ENCODE data around the gene SUSD1.
"Not testable (repeated sequence)": the region's sequence is repeated elsewhere in the genome, so short reads cannot be mapped to it uniquely, and the experiment has no call there.

SUSD1 gene

DNA sequence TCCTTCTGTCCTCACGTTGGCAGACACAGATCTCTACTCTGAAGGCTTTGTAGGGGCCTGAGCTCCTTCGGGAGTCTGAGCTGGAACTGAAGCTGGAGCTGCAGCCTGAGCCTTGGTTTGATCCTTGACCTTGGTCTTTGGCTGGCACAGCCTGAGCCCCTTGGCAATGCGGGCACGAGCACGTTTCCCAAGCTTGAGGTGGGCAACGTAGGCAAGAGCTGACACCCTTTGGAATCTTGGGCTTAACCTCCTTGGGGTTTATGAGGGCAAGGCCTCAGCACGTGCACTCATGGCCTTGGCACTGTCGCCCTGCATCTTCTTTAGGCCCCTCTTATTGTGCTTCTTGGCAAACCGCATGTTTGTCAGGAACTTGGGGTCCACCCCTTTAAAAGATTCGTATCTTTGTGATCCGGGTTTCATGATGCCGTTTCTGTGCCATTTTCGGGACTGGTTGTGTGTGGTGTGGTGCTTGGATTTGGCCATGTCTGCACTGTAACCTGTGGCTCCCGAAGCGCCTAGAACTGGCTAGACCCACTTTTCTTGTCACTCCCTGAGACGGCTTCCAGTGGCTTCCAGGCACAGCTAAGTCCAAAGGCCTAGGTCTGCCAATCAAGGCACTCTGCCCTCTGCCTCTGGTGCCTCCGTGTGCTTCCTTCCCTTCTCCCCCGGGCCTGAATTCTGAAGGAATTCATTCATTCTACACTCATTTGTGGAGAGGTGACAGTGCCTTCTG lies 1.4 kb downstream of the SUSD1 start:
- FAIRE-seq = no peak

DNA sequence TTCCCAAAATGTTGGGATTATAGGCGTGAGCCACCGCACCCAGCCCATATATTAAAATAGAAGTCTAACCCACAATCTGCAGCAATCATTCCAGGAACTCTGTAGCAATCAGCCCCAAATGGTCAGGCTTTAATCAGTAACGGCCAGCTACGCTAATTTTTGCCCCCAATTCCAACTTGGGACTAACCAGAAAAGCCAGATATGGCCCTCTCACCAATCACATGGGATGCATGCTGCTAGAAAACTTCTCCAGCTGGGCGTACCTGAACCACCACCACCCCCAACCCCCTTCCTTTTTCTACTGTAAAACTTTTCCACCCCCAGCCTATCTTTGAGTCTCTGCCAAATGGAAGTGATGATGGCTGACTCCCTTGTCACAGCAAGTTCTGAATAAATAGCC lies 4.1 kb downstream of the SUSD1 start:
- FAIRE-seq = no peak

DNA sequence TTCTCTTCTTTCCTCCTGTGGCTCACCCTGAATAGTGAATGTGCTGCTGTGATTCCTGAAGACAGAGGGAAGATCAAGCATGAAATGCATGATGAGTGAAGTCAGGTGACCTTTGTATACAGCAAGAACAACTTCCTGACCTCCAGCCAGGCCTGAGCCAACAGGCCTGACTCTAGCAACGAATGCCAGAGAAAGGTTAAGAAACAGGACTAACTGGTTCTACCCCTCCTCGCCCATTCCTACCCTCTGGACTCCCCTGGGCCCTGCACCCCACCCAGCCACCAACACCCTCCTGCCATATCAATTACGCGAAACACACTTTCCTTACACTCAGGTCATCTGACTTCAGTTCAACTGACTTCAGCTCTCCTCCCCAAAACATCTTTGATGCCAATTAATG lies 4.9 kb downstream of the SUSD1 start:
- no peak for FAIRE-seq

DNA sequence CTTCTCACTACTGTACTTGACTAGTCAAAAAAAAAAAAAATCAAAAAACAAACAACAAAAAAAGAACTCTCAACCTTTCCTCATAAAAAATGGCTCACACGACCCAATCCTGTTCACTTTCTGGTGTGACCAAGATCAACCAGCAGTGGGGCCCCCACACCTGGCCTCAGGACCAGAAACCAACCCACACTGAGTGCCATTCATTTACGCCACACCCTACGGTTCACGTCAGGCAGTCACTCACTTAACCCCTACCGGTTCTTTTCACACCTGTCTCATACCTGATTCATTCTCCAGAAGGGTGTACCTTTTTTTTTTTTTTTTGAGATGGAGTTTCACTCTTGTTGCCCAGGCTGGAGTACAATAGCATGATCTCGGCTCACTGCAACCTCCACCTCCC lies 5.7 kb downstream of the SUSD1 start:
- FAIRE-seq = no peak

DNA sequence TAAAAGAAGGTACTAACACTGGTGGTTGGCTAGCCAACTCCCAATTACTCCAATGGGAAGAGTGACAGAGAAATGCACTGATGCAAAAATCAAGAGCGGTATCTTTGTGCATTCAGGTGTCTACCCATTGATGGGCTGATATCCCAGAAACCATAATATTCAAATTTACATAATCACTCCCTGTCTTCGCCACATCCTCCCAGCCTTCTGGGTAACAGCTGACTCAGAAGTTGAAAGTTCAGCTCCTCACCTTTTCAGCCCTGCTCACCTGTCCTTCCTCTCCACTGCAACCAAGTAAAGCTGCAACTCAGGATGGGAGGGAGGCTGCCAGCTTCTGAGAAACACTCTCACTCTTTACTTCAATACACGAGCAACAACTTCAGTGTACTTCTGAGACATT lies 6.9 kb downstream of the SUSD1 start:
- FAIRE-seq = no peak

DNA sequence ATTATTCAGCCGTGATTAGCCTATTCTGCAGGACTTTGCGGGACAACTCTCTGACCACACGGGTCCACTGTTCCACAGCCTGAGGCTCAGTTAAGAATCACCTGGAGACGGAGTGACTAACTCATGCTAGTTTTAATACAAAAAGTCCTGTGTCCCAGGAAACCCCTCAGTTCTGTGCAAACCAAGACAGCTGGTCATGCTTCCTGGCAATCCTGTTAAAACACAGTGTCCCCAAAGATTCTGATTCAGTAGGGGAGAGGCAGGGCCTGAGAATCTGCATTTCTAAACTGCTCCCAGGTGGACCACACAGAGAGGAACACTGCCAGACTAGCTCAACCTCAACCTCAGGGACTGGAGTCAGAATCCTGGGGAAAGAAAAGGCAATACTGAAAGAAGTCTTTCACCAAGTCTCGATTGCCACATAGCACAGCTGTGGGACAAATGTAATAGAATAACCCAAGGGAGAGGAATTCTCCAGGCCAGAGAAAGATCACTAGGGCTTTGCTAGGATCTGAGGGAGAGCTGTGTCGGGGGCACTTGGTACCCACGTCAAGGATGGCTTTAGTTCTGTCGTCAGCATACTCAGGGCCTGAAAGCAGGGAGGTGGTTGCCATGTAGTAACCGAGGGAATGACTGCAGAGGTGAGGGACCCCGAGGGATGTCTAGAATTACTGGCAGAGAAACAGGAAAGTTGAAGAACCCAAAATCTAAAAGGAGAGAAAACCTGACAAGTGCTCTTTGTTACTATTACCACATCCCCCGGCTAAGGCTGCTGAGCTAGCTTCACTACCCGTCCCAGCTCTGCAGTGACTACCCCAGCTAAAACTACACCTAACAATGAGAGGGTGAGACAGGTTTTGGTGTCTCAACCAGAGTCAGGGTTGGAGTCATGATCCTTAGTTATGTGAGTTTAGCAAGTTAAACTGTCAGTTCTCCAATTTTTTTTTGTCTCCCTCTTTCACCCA lies 8.6 kb downstream of the SUSD1 start:
- FAIRE-seq = no peak

DNA sequence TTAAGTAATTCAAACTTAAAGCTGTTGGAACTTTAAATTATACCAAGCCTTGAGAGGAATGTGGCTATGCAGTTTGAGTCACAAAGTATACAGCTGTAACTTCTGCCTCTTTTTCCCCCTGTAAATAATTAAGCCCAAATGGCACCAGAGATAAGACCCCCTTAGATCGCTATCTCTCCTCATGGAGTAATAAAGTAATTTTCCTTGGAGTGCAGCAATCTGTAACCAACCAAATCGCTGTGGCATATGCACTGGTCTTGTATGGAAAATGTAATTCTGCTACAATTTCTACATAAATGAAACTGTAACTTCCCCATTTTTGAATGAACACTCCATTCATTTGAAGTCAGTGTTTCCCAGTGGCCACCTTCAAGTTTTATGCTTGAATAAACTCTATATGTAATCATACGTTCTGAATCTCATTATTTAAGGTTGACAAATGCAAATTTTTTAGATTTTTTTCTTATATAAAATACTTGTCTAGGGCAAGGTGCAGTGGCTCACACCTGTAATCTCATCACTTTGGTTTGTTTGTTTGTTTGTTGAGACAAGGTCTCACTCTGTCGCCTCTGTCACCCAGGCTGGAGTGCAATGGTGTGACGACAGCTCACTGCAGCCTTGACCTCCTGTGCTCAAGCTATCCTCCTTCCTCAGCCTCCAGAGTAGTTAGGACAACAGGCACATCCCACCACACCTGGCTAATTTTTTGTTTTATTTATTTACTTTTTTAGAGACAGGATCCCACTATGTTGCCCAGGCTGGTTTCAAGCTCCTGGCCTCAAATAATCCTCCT lies 12.3 kb downstream of the SUSD1 start:
- no peak for FAIRE-seq

DNA sequence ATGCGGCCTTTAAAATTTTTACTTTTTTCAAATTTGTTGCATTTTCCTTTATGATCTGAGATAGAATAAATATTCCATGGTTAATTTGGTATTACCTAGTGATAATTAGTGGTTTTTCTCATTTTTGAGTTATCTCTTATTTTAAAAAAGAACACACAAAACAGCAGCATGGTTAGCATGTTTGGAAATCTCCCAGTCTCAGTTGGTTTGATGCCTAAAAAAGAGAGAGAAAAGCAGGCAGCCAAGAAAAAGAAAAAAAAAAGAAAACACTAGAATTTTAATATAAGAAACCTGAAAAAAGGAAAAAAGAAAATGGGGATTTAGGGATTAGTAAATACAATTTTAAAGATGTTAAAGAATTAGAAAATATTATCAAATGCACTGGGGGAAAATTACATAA lies 15.3 kb downstream of the SUSD1 start:
- no peak for FAIRE-seq

DNA sequence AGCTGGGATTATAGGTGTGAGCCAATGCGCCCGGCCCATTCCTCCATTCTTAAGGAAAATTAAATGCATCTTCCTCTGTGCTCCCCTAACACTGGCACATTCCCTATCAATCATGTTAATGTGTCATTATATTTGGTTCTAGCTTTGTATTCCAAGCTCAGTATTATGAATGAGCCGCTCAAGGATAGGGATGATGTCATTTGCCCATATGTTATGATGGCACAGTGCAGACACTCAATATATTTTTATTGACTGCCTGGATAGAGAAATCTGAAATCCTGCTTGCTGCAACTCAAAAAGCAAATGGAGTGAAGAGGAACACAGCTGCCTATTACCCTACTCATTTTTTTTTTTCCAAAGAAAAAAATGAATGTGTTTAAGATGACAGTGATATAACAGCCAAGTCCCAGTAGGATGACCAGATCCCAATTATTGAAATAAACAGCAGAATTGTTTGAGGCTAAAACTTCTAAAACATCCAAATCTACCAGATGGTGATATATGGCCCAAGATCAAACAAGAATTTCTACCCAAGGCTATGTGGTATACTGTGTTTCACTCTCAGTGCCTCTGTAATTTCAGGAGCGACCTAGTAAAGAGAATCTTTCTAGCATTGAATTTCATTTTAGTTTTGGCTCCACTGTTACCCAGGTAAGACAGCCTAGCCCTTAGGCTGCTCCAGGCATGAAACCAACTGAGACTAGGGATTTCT lies 16.3 kb downstream of the SUSD1 start:
- no peak for FAIRE-seq

DNA sequence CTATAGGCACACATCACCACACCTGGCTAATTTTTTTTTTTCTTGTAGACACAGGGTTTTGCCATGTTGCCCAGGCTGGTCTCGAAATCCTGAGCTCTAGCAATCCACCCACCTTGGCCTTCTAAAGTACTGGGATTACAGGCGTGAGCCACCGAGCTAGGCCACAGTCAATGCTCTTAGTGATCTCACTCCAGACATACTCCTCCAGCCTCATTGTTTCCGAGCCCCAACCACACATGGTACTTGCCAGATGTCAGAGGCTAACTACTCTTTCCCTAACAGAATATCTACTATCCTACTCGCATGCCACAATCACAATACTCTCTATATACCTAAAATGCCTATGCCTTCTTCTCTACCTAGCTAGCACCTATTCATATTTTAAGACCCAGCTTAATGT lies 17.1 kb downstream of the SUSD1 start:
- no peak for FAIRE-seq

DNA sequence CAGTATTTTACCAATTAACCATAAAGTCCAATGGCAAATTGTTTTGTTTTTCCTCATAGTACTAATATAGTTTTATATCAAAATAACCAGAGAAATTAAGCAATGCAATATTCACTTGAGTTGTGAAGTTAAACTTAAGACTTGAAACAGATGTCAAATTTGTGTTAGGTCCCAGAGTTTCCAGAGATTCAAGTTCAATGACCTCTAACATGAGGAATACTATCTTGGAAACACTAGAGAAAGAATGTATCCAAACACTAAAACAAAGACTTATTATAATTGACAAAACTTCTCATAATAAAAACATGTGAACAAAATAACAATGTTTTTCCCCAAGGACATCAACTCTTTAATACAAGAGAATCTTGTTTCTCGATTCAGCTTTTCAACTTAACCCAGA lies 18.0 kb downstream of the SUSD1 start:
- no peak for FAIRE-seq

DNA sequence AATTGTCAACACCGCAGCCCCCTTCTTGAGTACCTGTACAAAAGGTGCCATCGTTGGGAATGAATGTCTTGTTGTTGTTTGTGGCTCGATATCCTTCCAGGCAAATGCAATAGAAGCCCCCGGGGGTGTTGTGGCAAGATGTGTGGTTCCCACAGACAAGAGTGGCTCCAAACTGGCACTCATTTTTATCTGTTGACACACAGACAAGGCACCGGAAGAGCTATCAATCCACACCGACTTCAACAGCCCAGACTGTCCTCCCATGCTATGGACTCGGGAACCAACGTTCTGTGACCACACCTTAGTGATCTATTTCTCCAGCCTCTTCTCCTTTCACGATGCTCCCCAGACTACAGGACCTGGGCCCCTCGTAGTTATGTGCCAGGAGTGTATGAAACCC lies 25.9 kb downstream of the SUSD1 start:
- FAIRE-seq = no peak

DNA sequence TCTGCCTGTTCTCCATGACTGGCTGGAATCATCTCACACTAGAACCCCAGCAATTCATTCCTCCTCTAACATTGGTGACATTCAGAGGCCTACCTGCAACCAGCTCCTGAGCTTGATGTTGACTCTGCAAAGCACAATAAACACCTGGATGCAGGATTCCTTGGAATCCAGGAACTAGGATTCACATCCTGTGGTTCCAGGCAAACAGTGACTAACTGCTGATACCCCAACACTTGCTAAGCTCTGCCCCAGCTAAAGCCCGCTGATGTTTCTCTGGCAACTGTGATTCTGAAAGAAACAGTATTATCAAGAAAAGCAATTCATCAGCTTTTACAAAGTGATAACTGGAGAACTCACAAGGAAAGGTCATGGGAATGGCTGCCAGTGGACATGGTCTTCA lies 29.2 kb downstream of the SUSD1 start:
- no peak for FAIRE-seq

DNA sequence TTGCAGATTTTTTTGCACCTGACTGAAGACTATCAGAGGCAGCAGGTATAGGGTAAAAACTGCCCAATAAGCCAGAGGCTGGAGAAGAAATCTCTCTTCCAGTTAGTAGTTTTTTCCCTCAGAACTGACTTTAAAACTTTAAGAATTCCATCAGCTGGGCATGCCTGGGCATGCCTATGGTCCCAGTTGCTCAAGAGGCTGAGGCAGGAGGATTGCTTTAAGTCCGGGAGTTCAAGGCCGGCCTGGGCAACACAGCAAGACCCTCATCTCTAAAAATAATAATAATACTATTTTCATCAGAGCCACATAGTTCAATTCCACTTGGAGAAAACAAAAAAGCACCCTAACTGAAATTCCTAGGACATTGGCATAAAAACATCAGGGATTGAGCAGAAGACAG lies 30.3 kb downstream of the SUSD1 start:
- FAIRE-seq = no peak

DNA sequence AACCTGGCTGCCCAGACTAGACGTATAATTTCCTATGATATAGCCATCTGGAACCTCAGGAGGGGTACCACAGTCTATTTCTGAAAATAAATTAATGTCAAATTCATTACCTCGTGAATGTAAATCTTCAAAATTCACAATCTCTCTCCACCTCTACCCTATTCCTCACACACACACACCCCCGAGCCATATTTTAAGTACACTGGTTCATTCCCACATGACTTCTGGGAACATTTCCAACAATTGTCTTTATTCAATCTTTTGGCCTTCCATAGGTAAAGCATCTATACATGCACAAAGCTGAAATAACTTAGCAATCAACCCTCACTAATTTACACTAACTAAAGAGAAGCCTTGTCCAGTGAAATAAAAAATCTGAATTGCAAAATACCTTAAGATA lies 32.7 kb downstream of the SUSD1 start:
- no peak for FAIRE-seq

DNA sequence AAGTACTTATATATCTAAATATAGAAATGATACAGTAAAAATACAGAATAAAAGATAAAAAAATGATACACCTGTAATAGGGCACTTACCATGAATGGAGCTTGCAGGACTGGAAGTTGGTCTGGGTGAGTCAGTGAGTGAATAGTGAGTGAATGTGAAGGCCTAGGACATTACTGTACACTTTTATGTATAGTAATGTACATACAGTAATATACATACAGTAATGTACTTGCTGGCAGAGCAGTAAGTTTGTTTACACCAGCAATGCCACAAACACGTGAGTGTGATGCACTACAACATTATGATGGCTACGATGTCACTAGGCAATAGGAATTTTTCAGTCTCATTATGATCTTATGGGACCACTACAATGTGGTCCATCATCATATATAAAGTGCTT lies 34.2 kb downstream of the SUSD1 start:
- FAIRE-seq = no peak

DNA sequence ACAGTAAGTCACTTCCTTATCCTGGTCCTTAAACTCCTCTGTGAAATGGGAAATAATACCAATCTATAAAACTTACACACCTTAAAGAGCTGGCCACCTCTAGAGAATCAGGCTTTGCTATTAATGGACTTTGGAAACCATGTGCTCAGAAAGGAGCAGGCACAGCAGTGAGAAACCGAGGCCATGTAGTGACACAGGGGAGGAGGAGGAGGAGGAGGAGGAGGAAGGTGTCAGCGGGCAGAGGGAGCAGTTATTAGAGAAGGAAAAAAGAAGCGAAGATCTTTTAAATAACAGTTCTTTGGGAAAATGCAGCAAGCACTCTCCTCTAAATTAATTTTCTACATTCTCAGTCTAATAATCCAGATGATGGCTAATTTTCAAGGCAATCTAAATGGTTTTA lies 38.0 kb downstream of the SUSD1 start:
- FAIRE-seq = no peak

DNA sequence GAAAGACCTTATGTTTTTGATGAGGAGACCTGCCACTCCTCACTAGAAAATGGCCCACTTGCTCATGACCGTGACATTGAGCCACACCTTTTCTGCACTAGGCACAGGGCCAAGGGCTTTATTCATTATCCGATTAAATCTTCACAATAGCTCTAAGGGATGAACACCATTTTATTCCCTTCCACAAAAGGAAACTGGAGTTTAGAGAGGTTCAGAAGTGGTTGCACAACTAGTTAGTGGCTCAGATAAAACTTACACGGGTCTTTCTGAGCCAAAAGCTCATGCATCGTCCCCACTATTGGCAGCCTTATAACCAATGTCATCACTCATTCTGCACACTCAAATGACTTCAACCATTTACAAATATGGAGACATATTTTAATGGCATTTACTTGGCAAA lies 39.4 kb downstream of the SUSD1 start:
- FAIRE-seq = no peak

DNA sequence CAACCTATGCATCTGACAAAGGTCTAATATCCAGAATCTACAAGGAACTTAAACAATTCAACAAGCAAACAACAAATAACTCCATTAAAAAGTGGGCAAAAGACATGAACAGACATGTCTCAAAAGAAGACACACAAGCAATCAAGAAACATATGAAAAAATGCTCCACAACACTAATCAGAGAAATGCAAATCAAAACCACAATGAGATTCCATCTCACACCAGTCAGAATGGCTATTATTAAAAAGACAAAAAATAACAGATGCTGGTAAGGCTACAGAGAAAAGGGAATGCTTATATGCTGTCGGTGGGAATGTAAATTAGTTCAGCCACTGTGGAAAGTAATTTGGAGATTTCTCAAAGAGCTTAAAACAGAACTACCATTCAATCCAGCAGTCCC lies 41.3 kb downstream of the SUSD1 start:
- not testable (repeated sequence) for FAIRE-seq

DNA sequence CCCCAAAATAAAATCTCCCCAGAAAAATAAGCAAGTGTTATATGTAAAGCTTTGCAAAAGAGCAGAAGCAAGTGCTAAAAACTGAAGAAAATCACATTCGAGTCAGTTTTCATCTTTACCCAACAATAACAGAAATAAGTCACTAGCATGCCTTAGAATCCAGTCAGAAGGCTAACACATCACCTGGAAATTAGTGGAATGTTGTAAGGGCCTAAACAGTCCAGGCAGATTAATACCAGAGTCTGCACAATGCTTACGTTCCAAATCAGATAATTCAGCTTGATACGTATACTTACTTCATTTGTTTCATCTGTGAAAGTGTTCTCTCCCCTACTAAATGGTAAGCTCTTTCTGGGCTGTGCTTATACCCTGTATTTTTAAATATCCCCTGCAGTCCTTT lies 42.7 kb downstream of the SUSD1 start:
- FAIRE-seq = no peak

DNA sequence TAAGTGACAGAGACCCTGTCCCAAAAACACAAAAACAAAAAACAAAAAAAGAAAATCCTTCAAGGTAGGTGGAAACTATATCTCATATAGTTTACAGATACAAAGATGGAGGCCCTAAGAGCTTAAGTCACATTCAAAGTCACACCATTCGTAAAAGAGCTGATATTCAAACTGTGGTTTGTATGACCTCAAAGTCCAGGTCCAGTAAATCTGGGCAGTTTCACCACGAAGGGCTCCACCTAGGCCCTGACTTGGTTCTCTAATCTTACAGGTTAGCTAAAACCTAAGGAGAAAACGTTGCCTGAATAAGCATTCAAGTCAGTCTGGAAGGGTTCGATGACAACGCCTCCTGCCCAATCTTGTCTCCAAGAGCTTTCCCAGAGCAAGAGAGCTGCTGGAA lies 44.1 kb downstream of the SUSD1 start:
- no peak for FAIRE-seq

DNA sequence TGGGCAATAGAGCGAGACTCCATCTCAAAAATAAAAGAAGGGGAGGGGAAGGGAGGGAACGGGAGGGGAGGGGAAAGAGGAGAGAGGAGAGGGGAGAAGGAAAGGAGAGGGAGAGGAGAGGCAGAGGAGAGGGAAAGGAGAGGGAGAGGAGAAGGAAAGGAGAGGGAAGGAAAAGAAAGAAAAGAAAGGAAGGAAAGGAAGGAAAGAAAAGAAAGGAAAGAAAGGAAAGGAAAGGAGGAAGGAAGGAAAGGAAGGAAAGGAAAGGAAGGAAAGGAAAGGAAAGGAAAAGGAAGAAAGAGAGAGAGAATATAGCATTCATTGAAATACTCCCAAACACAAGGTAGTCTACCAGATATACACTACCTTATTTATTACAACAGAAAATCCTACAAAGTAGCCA lies 44.8 kb downstream of the SUSD1 start:
- no peak for FAIRE-seq

DNA sequence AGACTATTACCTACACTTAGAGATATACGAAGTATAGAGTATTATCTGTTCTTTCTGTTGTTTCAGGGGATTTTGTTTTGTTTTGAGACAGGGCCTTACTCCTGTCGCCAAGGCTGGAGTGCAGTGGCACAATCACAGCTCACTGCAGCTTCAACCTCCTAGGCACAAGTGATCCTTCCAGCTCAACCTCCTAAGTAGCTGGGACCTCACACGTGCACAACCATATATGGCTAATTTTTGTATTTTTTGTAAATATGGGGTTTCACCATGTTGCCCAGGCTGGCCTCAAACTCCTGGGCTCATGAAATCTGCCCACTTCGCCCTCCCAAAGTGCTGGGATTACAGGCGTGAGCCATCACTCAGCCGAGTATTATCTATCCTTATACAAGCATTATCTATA lies 45.9 kb downstream of the SUSD1 start:
- no peak for FAIRE-seq

Measured in A204.1 (cell line).